ENCODE data around the gene C19orf81.

DNA sequence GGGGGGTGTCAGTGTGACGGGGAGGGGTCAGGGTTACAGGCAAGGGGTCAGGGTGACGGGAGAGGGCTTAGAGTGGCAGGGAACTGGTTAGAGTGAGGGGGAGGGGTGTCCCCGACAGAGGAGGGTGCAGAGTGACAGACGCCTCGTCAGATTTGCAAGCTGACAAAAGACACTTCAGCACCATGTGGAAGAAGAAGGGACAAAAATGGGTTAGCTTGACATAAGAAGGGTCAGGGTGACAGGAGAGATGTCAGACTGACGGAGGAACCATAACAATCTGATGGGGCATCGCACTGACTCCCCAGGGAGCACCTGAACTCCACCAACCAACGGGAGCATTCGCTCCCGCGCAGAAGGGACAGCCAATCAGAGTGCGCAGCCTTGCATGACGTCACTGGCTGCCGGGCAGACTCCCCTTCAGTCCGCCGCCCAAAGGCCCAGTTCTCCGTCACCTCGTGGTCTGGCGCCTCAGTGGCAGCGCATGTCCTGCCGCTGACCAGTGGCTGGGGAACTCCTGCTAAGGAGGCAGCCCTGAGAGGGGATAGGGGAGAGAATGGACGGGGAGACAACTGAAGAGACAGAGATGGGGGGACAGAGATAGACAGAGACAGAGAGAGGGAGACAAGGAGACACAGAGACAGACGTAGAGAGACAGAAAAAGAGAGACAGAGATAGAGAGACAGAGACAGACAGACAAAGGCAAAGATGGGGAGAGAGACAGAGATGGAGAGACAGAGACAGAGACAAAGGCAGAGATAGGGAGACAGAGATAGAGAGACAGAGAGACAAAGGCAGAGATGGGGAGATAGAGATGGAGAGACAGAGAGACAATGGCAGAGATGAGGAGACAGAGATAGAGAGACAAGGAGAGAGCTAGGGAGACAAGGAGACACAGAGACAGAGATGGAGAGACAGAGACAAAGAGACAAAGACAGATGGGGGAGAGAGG, 30.2 kb downstream of the C19orf81 start:
- no peak for TF ChIP-seq POLR2A (IDR thresholded peaks at IDR 0.05)
- TF ChIP-seq, protein P1, sequence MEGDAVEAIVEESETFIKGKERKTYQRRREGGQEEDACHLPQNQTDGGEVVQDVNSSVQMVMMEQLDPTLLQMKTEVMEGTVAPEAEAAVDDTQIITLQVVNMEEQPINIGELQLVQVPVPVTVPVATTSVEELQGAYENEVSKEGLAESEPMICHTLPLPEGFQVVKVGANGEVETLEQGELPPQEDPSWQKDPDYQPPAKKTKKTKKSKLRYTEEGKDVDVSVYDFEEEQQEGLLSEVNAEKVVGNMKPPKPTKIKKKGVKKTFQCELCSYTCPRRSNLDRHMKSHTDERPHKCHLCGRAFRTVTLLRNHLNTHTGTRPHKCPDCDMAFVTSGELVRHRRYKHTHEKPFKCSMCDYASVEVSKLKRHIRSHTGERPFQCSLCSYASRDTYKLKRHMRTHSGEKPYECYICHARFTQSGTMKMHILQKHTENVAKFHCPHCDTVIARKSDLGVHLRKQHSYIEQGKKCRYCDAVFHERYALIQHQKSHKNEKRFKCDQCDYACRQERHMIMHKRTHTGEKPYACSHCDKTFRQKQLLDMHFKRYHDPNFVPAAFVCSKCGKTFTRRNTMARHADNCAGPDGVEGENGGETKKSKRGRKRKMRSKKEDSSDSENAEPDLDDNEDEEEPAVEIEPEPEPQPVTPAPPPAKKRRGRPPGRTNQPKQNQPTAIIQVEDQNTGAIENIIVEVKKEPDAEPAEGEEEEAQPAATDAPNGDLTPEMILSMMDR (IDR thresholded peaks at IDR 0.05) = no peak

Data from adrenal gland (tissue), 5 donors.